SU-DHL-6 (cell line): ENCODE measurements around the gene NRBF2.

Experiments
- H2AFZ ChIP-seq: fragments of 200-600 bp; sonication (generic); 2 replicates; pipeline ENCODE4 v1.6.1; 2014; ENCODE audit warnings: low read depth, mild to moderate bottlenecking, moderate library complexity, mixed read lengths, antibody characterized with exemption, low read length; ENCODE audit not compliant: severe bottlenecking
- H3F3A ChIP-seq: fragments of 200-600 bp; shearing (Covaris generic); 2 replicates; pipeline ENCODE4 v1.6.0; 2016; ENCODE audit warnings: antibody characterized with exemption, mild to moderate bottlenecking; ENCODE audit not compliant: insufficient read depth
- H3K27ac ChIP-seq: fragments of 200-600 bp; sonication (generic); 2 replicates; pipeline ENCODE4 v1.5.1; 2016; ENCODE audit warnings: low read depth, mild to moderate bottlenecking, low read length, moderate library complexity, mixed read lengths
- H3K27me3 ChIP-seq: fragments of 200-600 bp; sonication (generic), shearing (Covaris generic); 2 replicates; pipeline ENCODE4 v1.6.0; 2014; ENCODE audit warnings: mild to moderate bottlenecking, low read length
- H3K36me3 ChIP-seq: fragments of 200-600 bp; sonication (generic); 2 replicates; pipeline ENCODE4 v1.6.1; 2014; ENCODE audit warnings: mild to moderate bottlenecking, low read length, mixed read lengths
- H3K4me2 ChIP-seq: fragments of 300-600, 200-600 bp; shearing (Covaris generic), sonication (generic); 2 replicates; pipeline ENCODE4 v1.6.0; 2014; ENCODE audit warnings: low read length, low read depth, mild to moderate bottlenecking; ENCODE audit not compliant: poor library complexity, severe bottlenecking
- H3K4me3 ChIP-seq: fragments of 200-600 bp; sonication (generic); 2 replicates; pipeline ENCODE4 v1.5.1; 2014; ENCODE audit warnings: antibody characterized with exemption, low read length, mild to moderate bottlenecking, mixed read lengths; ENCODE audit not compliant: insufficient read depth, poor library complexity, severe bottlenecking
- H3K79me2 ChIP-seq: fragments of 200-600 bp; sonication (generic); 2 replicates; pipeline ENCODE4 v1.6.1; 2014; ENCODE audit warnings: mild to moderate bottlenecking, low read length, moderate library complexity; ENCODE audit not compliant: insufficient read depth
- H3K9ac ChIP-seq: fragments of 200-600 bp; sonication (generic); 2 replicates; pipeline ENCODE4 v1.7.0; 2014; ENCODE audit warnings: mild to moderate bottlenecking, low read length
- H3K9me2 ChIP-seq: fragments of 200-600 bp; sonication (generic); replicated peaks from 2 replicates; pipeline ENCODE4 v1.6.1; 2014; ENCODE audit warnings: low read length; ENCODE audit not compliant: insufficient read depth
- H3K9me3 ChIP-seq: fragments of 200-600 bp; sonication (generic); 2 replicates; pipeline ENCODE4 v1.6.1; 2014; ENCODE audit warnings: low read length, mixed read lengths; ENCODE audit not compliant: insufficient read depth
- H4K20me1 ChIP-seq: fragments of 200-600 bp; sonication (generic); 2 replicates; pipeline ENCODE4 v1.6.1; 2014; ENCODE audit warnings: low read depth, mild to moderate bottlenecking, antibody characterized with exemption, low read length, moderate library complexity, mixed read lengths
- EZH2phosphoT487 ChIP-seq: fragments of 200-600 bp; sonication (generic), shearing (Covaris generic); conservative IDR thresholded peaks from 2 replicates; pipeline ENCODE4 v1.6.1; 2018; ENCODE audit warnings: mild to moderate bottlenecking, antibody characterized with exemption, low read length, moderate library complexity, mixed read lengths
- TF ChIP-seq, protein P1 (sequence below): fragments of 200-600 bp; sonication (generic); IDR thresholded peaks from one replicate; pipeline ENCODE4 v1.5.1; 2017; ENCODE audit warnings: antibody characterized with exemption, mild to moderate bottlenecking, low read length, moderate library complexity; ENCODE audit not compliant: insufficient read depth, poor library complexity, severe bottlenecking

The NRBF2 gene

DNA sequence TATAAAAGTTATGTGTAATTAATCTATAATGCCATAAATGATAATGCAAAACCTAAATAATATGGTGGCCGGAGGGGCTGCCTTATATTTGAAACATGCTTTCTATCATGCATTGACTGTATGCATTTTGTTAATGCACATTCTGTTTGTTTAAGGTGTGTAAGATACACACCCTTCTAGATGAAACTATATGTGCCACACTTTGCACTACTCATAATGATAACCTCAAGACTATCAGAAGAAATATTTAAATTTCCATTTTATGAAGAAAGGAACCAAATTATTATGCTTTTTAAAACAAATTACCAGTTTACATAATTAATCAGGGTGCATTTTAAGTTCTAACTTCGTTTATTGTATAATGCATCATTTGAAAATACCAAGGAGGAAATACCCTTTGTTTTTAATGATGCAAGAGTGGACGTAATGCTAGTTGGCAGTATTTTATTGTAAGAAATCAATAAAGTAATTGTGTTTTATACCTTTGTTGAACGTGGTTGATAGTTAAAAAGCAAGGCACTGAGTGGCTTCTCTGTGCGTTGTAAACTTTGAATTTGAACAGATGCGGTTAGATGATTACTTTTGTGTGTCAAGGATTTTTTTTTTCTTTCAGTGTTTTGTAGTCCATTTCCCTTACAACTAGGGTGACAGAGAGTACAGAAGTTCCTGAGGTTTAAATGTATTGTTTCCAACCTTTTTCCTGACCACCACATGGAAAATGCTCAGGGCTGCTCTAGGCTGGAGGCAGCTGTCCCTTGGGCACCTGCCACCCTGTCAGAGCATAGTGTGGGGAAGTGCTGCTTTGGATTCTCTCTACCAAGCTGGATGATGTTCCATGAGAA is 21.6 kb downstream of the NRBF2 start:
- H2AFZ ChIP-seq = no peak overlapping the region
- no peaks in the 10 kb centered on the region for H4K20me1 ChIP-seq
- H3K9me3 ChIP-seq = no peaks in the 10 kb centered on the region
- no peak overlapping the region for H3K9ac ChIP-seq
- TF ChIP-seq, protein P1, sequence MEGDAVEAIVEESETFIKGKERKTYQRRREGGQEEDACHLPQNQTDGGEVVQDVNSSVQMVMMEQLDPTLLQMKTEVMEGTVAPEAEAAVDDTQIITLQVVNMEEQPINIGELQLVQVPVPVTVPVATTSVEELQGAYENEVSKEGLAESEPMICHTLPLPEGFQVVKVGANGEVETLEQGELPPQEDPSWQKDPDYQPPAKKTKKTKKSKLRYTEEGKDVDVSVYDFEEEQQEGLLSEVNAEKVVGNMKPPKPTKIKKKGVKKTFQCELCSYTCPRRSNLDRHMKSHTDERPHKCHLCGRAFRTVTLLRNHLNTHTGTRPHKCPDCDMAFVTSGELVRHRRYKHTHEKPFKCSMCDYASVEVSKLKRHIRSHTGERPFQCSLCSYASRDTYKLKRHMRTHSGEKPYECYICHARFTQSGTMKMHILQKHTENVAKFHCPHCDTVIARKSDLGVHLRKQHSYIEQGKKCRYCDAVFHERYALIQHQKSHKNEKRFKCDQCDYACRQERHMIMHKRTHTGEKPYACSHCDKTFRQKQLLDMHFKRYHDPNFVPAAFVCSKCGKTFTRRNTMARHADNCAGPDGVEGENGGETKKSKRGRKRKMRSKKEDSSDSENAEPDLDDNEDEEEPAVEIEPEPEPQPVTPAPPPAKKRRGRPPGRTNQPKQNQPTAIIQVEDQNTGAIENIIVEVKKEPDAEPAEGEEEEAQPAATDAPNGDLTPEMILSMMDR = no peak
- no peak for TF ChIP-seq EZH2phosphoT487
- no peaks in the 10 kb centered on the region for H3K9me2 ChIP-seq
- peaks cover 11% of the 10 kb centered on the region for H3F3A ChIP-seq
- H3K79me2 ChIP-seq = peaks cover 1% of the 10 kb centered on the region; the same call in 1 of the 2 replicates
- no peaks in the 10 kb centered on the region for H3K27me3 ChIP-seq
- no peak overlapping the region for H3K27ac ChIP-seq
- H3K4me2 ChIP-seq = no peak overlapping the region
- no peak overlapping the region for H3K4me3 ChIP-seq
- H3K36me3 ChIP-seq = 0 out of 2 replicates have a peak, but pooled peaks cover 4% of the 10 kb centered on the region

DNA sequence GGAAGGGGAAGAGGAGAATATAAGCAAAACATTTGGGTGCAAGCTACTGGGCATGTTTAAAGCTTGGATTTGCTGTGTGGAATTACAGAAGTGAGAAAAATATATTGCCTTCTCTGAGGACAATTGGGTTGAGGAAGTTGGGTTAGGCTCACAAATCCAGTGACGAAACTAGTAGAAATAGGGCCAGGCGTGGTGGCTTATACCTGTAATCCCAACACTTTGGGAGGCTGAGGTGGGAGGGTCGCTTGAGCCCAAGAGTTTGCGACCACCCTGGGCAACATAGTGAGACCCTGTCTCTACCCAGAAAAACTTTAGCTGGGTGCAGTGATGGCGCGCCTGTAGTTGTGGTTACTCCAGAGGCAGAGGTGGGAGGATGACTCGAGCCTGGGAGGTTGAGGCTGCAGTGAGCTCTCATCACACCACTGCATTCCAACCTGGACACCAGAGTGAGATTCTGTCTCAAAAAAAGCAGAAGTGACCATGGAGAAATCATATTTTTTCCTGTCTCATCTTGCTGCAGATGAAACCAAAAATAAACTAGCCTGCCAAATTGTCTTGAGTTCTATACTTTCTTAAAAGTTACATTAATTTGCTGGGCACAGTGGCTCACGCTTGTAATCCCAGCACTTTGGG is 22.4 kb downstream of the NRBF2 start:
- Histone ChIP-seq H3K36me3 (0 out of 2 replicates have a peak, but pooled peaks cover 4% of the 10 kb centered on the region), H4K20me1 (no peaks in the 10 kb centered on the region), H3K27ac (no peak overlapping the region), H3K4me3 (no peak overlapping the region), H3K4me2 (no peak overlapping the region), H3K9me3 (no peaks in the 10 kb centered on the region), H3K27me3 (no peaks in the 10 kb centered on the region), H3K79me2 (no peaks in the 10 kb centered on the region), H2AFZ (no peak overlapping the region), H3K9ac (no peak overlapping the region), H3F3A (peaks cover 16% of the 10 kb centered on the region), H3K9me2 (no peaks in the 10 kb centered on the region)
- TF ChIP-seq EZH2phosphoT487 = no peak
- TF ChIP-seq, protein P1 = no peak

GRCh38 chr10:63156236-63156635 is 23.1 kb downstream of the NRBF2 start:
- Histone ChIP-seq H3K9ac (no peak overlapping the region), H3K27me3 (no peaks in the 10 kb centered on the region), H3K4me3 (no peak overlapping the region), H4K20me1 (no peaks in the 10 kb centered on the region), H3K9me2 (no peaks in the 10 kb centered on the region), H3K27ac (no peak overlapping the region), H3K36me3 (0 out of 2 replicates have a peak, but pooled peaks cover 4% of the 10 kb centered on the region), H3K79me2 (no peaks in the 10 kb centered on the region), H3K9me3 (no peaks in the 10 kb centered on the region), H2AFZ (no peak overlapping the region), H3F3A (peaks cover 18% of the 10 kb centered on the region), H3K4me2 (no peak overlapping the region)
- TF ChIP-seq EZH2phosphoT487 = no peak
- TF ChIP-seq, protein P1 = no peak
